HCT116 (cell line): ENCODE measurements around the gene SYNE4. TPM values are rescaled to one million over a fixed set of nuclear protein-coding genes. Genes with fewer than 3 reads are reported as not detected.
"Not testable (repeated sequence)": the region's sequence is repeated elsewhere in the genome, so short reads cannot be mapped to it uniquely, and the experiment has no call there.

ENCODE experiments used
- ATAC-seq: fragments of 200-7000 bp; cut with Tn5 transposase; 2 replicates; pipeline ENCODE4 v1.9.1; 2020; ENCODE audit warnings: mild to moderate bottlenecking, moderate library complexity
- BruUV-seq: library from RNA; stranded (reverse); fragments of 400-500 nt; replicated peaks from 2 replicates; lab custom pipeline; 2021; lab: Mats Ljungman, UMichigan
- CTCF ChIA-PET: fragments of 300-600 bp; sonication (Branson Sonifier 250); formaldehyde crosslinking; loops from one replicate; lab custom pipeline; 2021; ENCODE audit warnings: antibody characterized with exemption; lab: Charles Lee
- POLR2A ChIA-PET: fragments of 300-600, 350-600 bp; sonication (Branson Sonifier 250); formaldehyde crosslinking; loops from one replicate; lab custom pipeline; 2021; ENCODE audit warnings: antibody characterized with exemption; lab: Charles Lee
- RAD21 ChIA-PET, 2 experiments: fragments of 300-600 bp; sonication (Branson Sonifier 250); formaldehyde crosslinking; loops; one replicate each; lab custom pipeline; 2023; ENCODE audit warnings: low total read pairs in 2 of 2; ENCODE audit not compliant: uncharacterized antibody in 2 of 2, unreplicated experiment in 2 of 2, low non-redundant PET in 1 of 2; lab: Charles Lee
- DNase-seq: peaks from one replicate; pipeline ENCODE4 v3.0.0-alpha.2; 2010; ENCODE audit warnings: low read depth, low spot score
- H2AFZ ChIP-seq: fragments of 200-600 bp; shearing (Covaris generic), sonication (generic); 2 replicates; pipeline ENCODE4 v1.6.1; 2017; ENCODE audit warnings: low read depth, mixed run types, mixed read lengths, antibody characterized with exemption, low read length; ENCODE audit not compliant: poor library complexity, severe bottlenecking
- H3K27ac ChIP-seq: 2 replicates; pipeline ENCODE4 v1.5.1; 2012; ENCODE audit warnings: low read depth, low read length
- H3K27me3 ChIP-seq: fragments of 200-600 bp; sonication (generic); 2 replicates; pipeline ENCODE4 v1.6.1; 2016; ENCODE audit warnings: mixed run types, low read length, mixed read lengths; ENCODE audit not compliant: insufficient read depth
- H3K36me3 ChIP-seq, 2 experiments: fragments of 200-500 bp in 1 of 2; fragments of 200-600 bp in 1 of 2; sonication (Bioruptor generic) in 1 of 2; sonication (generic) in 1 of 2; 2 replicates each; pipeline versions ENCODE4 v1.5.1 to v1.6.1; 2014 to 2016; ENCODE audit warnings: low read length in 2 of 2, inconsistent platforms in 1 of 2, mixed read lengths in 1 of 2, mixed run types in 1 of 2; ENCODE audit not compliant: insufficient read depth in 2 of 2, control insufficient read depth in 1 of 2
- H3K4me1 ChIP-seq, 2 experiments: fragments of 200-600 bp in 1 of 2; sonication (generic) in 1 of 2; 2 replicates each; pipeline versions ENCODE4 v1.5.1 to v1.6.1; 2012 to 2017; ENCODE audit warnings: low read length in 2 of 2, inconsistent platforms in 1 of 2, mild to moderate bottlenecking in 1 of 2, mixed read lengths in 1 of 2, mixed run types in 1 of 2, moderate library complexity in 1 of 2; ENCODE audit not compliant: insufficient read depth in 2 of 2, control insufficient read depth in 1 of 2
- H3K4me2 ChIP-seq: fragments of 200-600 bp; sonication (generic); 2 replicates; pipeline ENCODE4 v1.6.1; 2017; ENCODE audit warnings: mixed run types, low read length, mixed read lengths
- H3K4me3 ChIP-seq, 2 experiments: fragments of 200-600 bp in 1 of 2; sonication (generic) in 1 of 2; replicated peaks in 1 of 2; 2 replicates each; pipeline ENCODE4 v1.5.1; 2011 to 2016; ENCODE audit warnings: low read length in 2 of 2, control low read depth in 1 of 2, low read depth in 1 of 2, mild to moderate bottlenecking in 1 of 2, mixed read lengths in 1 of 2, mixed run types in 1 of 2
- H3K79me2 ChIP-seq: fragments of 200-600 bp; sonication (generic); 2 replicates; pipeline ENCODE4 v1.6.1; 2017; ENCODE audit warnings: mild to moderate bottlenecking, mixed run types, low read length, moderate library complexity, mixed read lengths; ENCODE audit not compliant: insufficient read depth
- H3K9ac ChIP-seq: fragments of 200-600 bp; sonication (generic); 2 replicates; pipeline ENCODE4 v1.6.1; 2016; ENCODE audit warnings: low read length, mixed read lengths
- H3K9me2 ChIP-seq: fragments of 200-600 bp; sonication (generic), shearing (Covaris generic); 2 replicates; pipeline ENCODE4 v1.6.1; 2017; ENCODE audit warnings: mixed run types, mild to moderate bottlenecking, moderate library complexity; ENCODE audit not compliant: insufficient read depth
- H3K9me3 ChIP-seq, 2 experiments: fragments of 200-500 bp in 1 of 2; fragments of 200-600 bp in 1 of 2; sonication (Bioruptor generic) in 1 of 2; sonication (generic) in 1 of 2; 2 replicates each; pipeline ENCODE4 v1.6.1; 2014 to 2017; ENCODE audit warnings: low read length in 2 of 2, mixed read lengths in 2 of 2, inconsistent platforms in 1 of 2, low read depth in 1 of 2, mild to moderate bottlenecking in 1 of 2, mixed run types in 1 of 2, moderate library complexity in 1 of 2; ENCODE audit not compliant: control insufficient read depth in 1 of 2, insufficient read depth in 1 of 2
- H4K20me1 ChIP-seq: fragments of 200-600 bp; sonication (generic), shearing (Covaris generic); 2 replicates; pipeline ENCODE4 v1.6.1; 2017; ENCODE audit warnings: mixed run types, mild to moderate bottlenecking, moderate library complexity; ENCODE audit not compliant: insufficient read depth
- CBX3 ChIP-seq: IDR thresholded peaks from 2 replicates; pipeline ENCODE4 v1.6.1; 2012; ENCODE audit warnings: low read depth
- ELF1 ChIP-seq: IDR thresholded peaks from 2 replicates; pipeline ENCODE4 v1.6.1; 2012; ENCODE audit warnings: low read depth, borderline replicate concordance
- JUND ChIP-seq: IDR thresholded peaks from 2 replicates; pipeline ENCODE4 v1.6.1; 2012
- MAX ChIP-seq: IDR thresholded peaks from 2 replicates; pipeline ENCODE4 v1.6.1; 2012
- POLR2A ChIP-seq: IDR thresholded peaks from 2 replicates; pipeline ENCODE4 v1.7.0; 2011; ENCODE audit warnings: borderline replicate concordance; ENCODE audit not compliant: insufficient read depth, insufficient read length; ENCODE audit errors: extremely low read depth
- POLR2AphosphoS5 ChIP-seq: IDR thresholded peaks from 2 replicates; pipeline ENCODE4 v1.6.1; 2011; ENCODE audit warnings: mild to moderate bottlenecking, low read depth, low read length, moderate library complexity
- SIN3A ChIP-seq: IDR thresholded peaks from 2 replicates; pipeline ENCODE4 v1.6.1; 2012; ENCODE audit warnings: low read depth
- SP1 ChIP-seq: IDR thresholded peaks from 2 replicates; pipeline ENCODE4 v1.6.1; 2012; ENCODE audit warnings: low read depth
- TCF7L2 ChIP-seq: IDR thresholded peaks from 2 replicates; pipeline ENCODE4 v1.7.0; 2011; ENCODE audit warnings: borderline replicate concordance, inconsistent platforms; ENCODE audit not compliant: insufficient read depth, insufficient read length; ENCODE audit errors: extremely low read depth
- ZNF274 ChIP-seq: fragments of 200-500 bp; sonication (Bioruptor generic); IDR thresholded peaks from 2 replicates; pipeline ENCODE4 v1.6.1; 2014; ENCODE audit warnings: mild to moderate bottlenecking, low read depth, low read length, inconsistent platforms
- intact Hi-C: fragments of 100-400 bp; cut with micrococcal nuclease; formaldehyde crosslinking; loops from 2 replicates; pipeline ENCODE4 v1.10.0; 2022
- total RNA-seq: library from RNA; stranded (reverse); gene quantifications from one replicate; pipeline ENCODE4 v1.2.1, GENCODE V29; 2021; ENCODE audit not compliant: unreplicated experiment
- TF ChIP-seq, protein P1 (sequence below): IDR thresholded peaks from 2 replicates; pipeline ENCODE4 v1.6.1; 2012; ENCODE audit warnings: low read depth

The SYNE4 gene
- total RNA-seq, 1 experiment from 2014 or later: 27.9 TPM

- TF ChIP-seq, protein P1, sequence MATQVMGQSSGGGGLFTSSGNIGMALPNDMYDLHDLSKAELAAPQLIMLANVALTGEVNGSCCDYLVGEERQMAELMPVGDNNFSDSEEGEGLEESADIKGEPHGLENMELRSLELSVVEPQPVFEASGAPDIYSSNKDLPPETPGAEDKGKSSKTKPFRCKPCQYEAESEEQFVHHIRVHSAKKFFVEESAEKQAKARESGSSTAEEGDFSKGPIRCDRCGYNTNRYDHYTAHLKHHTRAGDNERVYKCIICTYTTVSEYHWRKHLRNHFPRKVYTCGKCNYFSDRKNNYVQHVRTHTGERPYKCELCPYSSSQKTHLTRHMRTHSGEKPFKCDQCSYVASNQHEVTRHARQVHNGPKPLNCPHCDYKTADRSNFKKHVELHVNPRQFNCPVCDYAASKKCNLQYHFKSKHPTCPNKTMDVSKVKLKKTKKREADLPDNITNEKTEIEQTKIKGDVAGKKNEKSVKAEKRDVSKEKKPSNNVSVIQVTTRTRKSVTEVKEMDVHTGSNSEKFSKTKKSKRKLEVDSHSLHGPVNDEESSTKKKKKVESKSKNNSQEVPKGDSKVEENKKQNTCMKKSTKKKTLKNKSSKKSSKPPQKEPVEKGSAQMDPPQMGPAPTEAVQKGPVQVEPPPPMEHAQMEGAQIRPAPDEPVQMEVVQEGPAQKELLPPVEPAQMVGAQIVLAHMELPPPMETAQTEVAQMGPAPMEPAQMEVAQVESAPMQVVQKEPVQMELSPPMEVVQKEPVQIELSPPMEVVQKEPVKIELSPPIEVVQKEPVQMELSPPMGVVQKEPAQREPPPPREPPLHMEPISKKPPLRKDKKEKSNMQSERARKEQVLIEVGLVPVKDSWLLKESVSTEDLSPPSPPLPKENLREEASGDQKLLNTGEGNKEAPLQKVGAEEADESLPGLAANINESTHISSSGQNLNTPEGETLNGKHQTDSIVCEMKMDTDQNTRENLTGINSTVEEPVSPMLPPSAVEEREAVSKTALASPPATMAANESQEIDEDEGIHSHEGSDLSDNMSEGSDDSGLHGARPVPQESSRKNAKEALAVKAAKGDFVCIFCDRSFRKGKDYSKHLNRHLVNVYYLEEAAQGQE: no peak
- no peak for TF ChIP-seq POLR2AphosphoS5
- no peak for TF ChIP-seq MAX
These were observed 22.5 kb downstream of the SYNE4 start (continued) for GRCh38 chr19:35986111-35986510.

- H2AFZ ChIP-seq: no peak overlapping the region
- H3K9me2 ChIP-seq: no peaks in the 10 kb centered on the region
- ChIA-PET RAD21 (no interaction called here), POLR2A (no interaction called here), CTCF (no interaction called here)
- no peak overlapping the region for H3K4me3 ChIP-seq
- H3K36me3 ChIP-seq: no peaks in the 10 kb centered on the region
- no peaks in the 10 kb centered on the region for H3K79me2 ChIP-seq
- H3K9ac ChIP-seq: no peak overlapping the region
- no peak overlapping the region for H3K27ac ChIP-seq
- DNase-seq: no peak
- no peaks in the 10 kb centered on the region for H3K9me3 ChIP-seq
- intact Hi-C loops: no loop called here
- peaks cover 3% of the 10 kb centered on the region; the same call in 1 of the 2 replicates for H3K27me3 ChIP-seq
- no TSS peak for BruUV-seq
- peaks cover 8 to 18% of the 10 kb centered on the region in 2 experiments; a peak in 3 of 4 replicates for H3K4me1 ChIP-seq
- no peak for ATAC-seq
- no peak overlapping the region for H3K4me2 ChIP-seq
- H4K20me1 ChIP-seq: no peaks in the 10 kb centered on the region
- no peak for TF ChIP-seq SP1
- no peak for TF ChIP-seq CBX3
- no peak for TF ChIP-seq TCF7L2
- TF ChIP-seq ZNF274: no peak
- no peak for TF ChIP-seq ELF1
- TF ChIP-seq SIN3A: no peak
- no peak for TF ChIP-seq POLR2A
- no peak for TF ChIP-seq POLR2AphosphoS5
- TF ChIP-seq JUND: no peak
These were observed 25.4 kb downstream of the SYNE4 start for GRCh38 chr19:35983177-35983576.

GRCh38 chr19:35980997-35981396, 27.6 kb downstream of the SYNE4 start:
- H3K27ac ChIP-seq, H3K4me3 ChIP-seq, H3K79me2 ChIP-seq, H3K9me2 ChIP-seq, intact Hi-C loops, H3K9me3 ChIP-seq, ATAC-seq, BruUV-seq, H3K27me3 ChIP-seq, DNase-seq, H3K4me2 ChIP-seq, H3K9ac ChIP-seq, POLR2A ChIA-PET, H2AFZ ChIP-seq, CTCF ChIA-PET, RAD21 ChIA-PET, H4K20me1 ChIP-seq, H3K36me3 ChIP-seq, H3K4me1 ChIP-seq: not testable (repeated sequence)
